Fibroblast of lung (primary cell): ENCODE data around the gene OBSCN.

Source experiments
- CTCF ChIP-seq, 2 donors: IDR thresholded peaks in 1 of 2; conservative IDR thresholded peaks in 1 of 2; 1 replicate in 1 of 2; 2 replicates in 1 of 2; pipeline ENCODE4 v1.5.1; 2011 to 2012; ENCODE audit warnings: low read length in 2 of 2, control low read depth in 1 of 2, inconsistent platforms in 1 of 2, low read depth in 1 of 2, mild to moderate bottlenecking in 1 of 2
- EZH2 ChIP-seq: IDR thresholded peaks from 2 replicates; pipeline ENCODE4 v1.5.1; 2012; ENCODE audit warnings: low read length, control low read depth, mild to moderate bottlenecking; ENCODE audit errors: missing control alignments

GRCh38 chr1:228335406-228336307 is 127.8 kb downstream of the OBSCN start:
- TF ChIP-seq CTCF (conservative IDR thresholded peaks at IDR 0.05 in 1 of 2, IDR thresholded peaks at IDR 0.05 in 1 of 2; ENCODE audit: low read depth in 1 of 2, low read length in 2 of 2), result no peak
- no peak for TF ChIP-seq EZH2
